Common myeloid progenitor, CD34-positive (primary cell): Measurements from ENCODE around the gene AAR2.

Experiments used
- CTCF ChIA-PET: fragments of 350-600 bp; sonication (Branson Sonifier 250); formaldehyde crosslinking; loops from one replicate; lab custom pipeline; 2021; ENCODE audit warnings: antibody characterized with exemption; lab: Charles Lee
- POLR2A ChIA-PET: fragments of 350-600 bp; sonication (Branson Sonifier 250); formaldehyde crosslinking; loops from one replicate; lab custom pipeline; 2021; ENCODE audit warnings: antibody characterized with exemption; lab: Charles Lee
- DNase-seq, 3 donors: peaks; one replicate each; pipeline versions ENCODE4 v3.0.0 to v3.0.0-alpha.2; 2013
- H3K27ac ChIP-seq, 2 experiments: 1 replicate in 1 of 2; 2 replicates in 1 of 2; pipeline ENCODE4 v1.7.0; 2013; ENCODE audit warnings: inconsistent platforms in 2 of 2, low read length in 2 of 2, mild to moderate bottlenecking in 2 of 2, low read depth in 1 of 2, moderate library complexity in 1 of 2; ENCODE audit not compliant: severe bottlenecking in 2 of 2, insufficient read depth in 1 of 2, poor library complexity in 1 of 2
- H3K27me3 ChIP-seq, 5 experiments: replicated peaks in 2 of 5; 1 replicate in 3 of 5; 2 replicates in 2 of 5; pipeline versions ENCODE4 v1.6.1 to v1.7.0; 2013; ENCODE audit warnings: low read length in 4 of 5, mild to moderate bottlenecking in 2 of 5, moderate library complexity in 2 of 5, inconsistent platforms in 1 of 5; ENCODE audit not compliant: insufficient read depth in 5 of 5, control insufficient read depth in 4 of 5
- H3K36me3 ChIP-seq, 4 experiments: 1 replicate in 2 of 4; 2 replicates in 2 of 4; pipeline versions ENCODE4 v1.6.1 to v1.7.0; 2013; ENCODE audit warnings: low read length in 3 of 4, control low read depth in 1 of 4, mild to moderate bottlenecking in 1 of 4; ENCODE audit not compliant: control insufficient read depth in 4 of 4, insufficient read depth in 4 of 4
- H3K4me1 ChIP-seq, 4 experiments: 1 replicate in 3 of 4; 2 replicates in 1 of 4; pipeline versions ENCODE4 v1.6.1 to v1.7.1; 2013; ENCODE audit warnings: low read length in 3 of 4, mild to moderate bottlenecking in 3 of 4, control low read depth in 1 of 4, inconsistent platforms in 1 of 4, moderate library complexity in 1 of 4; ENCODE audit not compliant: control insufficient read depth in 4 of 4, insufficient read depth in 4 of 4; ENCODE audit errors: control extremely low read depth in 1 of 4
- H3K4me3 ChIP-seq, 7 experiments: 1 replicate in 4 of 7; 2 replicates in 3 of 7; pipeline versions ENCODE4 v1.5.1 to v1.7.0; 2013; ENCODE audit warnings: mild to moderate bottlenecking in 7 of 7, low read length in 6 of 7, moderate library complexity in 6 of 7, inconsistent platforms in 2 of 7, low read depth in 2 of 7, control low read depth in 1 of 7; ENCODE audit not compliant: insufficient read depth in 4 of 7, control insufficient read depth in 1 of 7; ENCODE audit errors: extremely low read depth in 1 of 7
- H3K9me3 ChIP-seq, 5 experiments: 1 replicate in 4 of 5; 2 replicates in 1 of 5; pipeline versions ENCODE4 v1.6.1 to v1.7.1; 2013; ENCODE audit warnings: low read length in 4 of 5, mild to moderate bottlenecking in 2 of 5, inconsistent platforms in 1 of 5, low read depth in 1 of 5, moderate library complexity in 1 of 5; ENCODE audit not compliant: control insufficient read depth in 4 of 5, insufficient read depth in 2 of 5; ENCODE audit errors: control extremely low read depth in 1 of 5
- WGBS: methylation state at CpG from one replicate; pipeline ENCODE4 v1.1.5; 2013; ENCODE audit not compliant: insufficient coverage; 5-methylcytosine and 5-hydroxymethylcytosine counted together

Gene AAR2

GRCh38 chr20:36216314-36217025 lies 19.8 kb upstream of the AAR2 start:
- Histone ChIP-seq H3K36me3 (no peaks in the 10 kb centered on the region), H3K9me3 (no peaks in the 10 kb centered on the region), H3K4me1 (peaks cover 0 to 6% (median 0%) of the 10 kb centered on the region in 4 experiments), H3K27ac (no peak overlapping the region), H3K27me3 (no peaks in the 10 kb centered on the region), H3K4me3 (no peak overlapping the region)
- WGBS, result 95% methylated on average over 5 of the region's 7 CpGs
- ChIA-PET POLR2A (no interaction called here), CTCF (interaction anchor here (0.7 to 2.0 kb wide), 7 partner anchors 9 to 372 kb away, joined by 3 to 11 read pairs (median 4); no protein-coding TSS in a partner anchor)
- DNase-seq, result no peak

DNA sequence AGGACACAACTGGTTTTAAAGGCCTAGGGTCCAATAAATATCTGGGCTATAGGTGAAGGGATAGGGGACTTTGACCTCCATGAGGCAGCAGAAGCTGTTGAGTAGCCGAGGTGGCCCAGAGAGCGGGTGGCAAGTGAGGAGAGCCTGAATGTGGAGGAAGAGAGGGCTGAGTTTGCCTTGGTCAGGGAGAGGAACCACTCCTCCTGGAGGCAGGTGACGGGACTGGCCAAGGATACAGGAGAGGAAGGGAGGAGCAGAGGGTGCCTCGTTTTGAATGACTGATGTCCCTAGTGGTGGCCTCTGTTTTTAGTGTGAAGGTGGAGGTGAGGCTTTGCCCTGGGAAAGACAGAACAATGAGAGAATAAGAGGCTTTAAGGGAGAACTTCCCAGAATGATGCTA lies 19.1 kb upstream of the AAR2 start:
- Histone ChIP-seq H3K4me3 (no peak overlapping the region), H3K36me3 (no peaks in the 10 kb centered on the region), H3K27me3 (no peaks in the 10 kb centered on the region), H3K27ac (no peak overlapping the region), H3K4me1 (peaks cover 0 to 6% (median 0%) of the 10 kb centered on the region in 4 experiments), H3K9me3 (no peaks in the 10 kb centered on the region)
- ChIA-PET POLR2A (no interaction called here), CTCF (interaction anchor here (1.2 kb wide), 1 partner anchor 220 kb away, joined by 3 read pairs; no protein-coding TSS in a partner anchor)
- 85% methylated on average over 4 of the region's 4 CpGs for WGBS
- DNase-seq, result no peak

DNA sequence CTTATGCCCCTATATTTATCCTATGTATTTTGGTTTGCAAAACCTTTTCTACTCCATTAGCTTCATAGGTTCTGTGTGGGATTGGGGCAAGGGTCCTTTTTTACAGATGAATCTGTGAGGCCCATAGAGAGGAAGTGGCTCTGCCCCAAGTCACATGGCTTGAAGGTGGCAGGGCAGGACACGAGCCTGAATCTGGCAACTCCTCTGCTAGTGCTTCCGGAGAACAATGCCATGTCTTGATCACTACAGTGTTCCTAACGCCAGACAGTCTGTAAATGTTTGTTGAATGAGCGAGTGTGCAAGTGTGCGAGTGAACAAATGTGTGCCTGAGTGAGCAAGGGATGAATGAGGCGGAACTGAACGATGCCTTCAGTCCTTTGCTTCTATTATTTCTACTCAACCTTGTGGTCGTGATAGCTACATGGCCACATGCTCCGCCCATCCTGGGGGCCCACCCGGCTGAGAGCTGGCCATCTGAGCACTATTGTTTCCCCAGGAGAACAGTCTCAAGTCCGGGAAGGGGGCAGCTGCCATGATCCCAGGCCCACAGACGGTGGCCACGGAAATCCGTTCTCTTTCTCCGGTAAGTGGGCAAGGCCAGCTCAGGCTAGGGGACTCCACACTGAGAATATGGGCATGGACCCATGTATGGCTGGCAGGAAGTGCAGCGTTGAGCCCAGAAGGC lies 17.8 kb upstream of the AAR2 start:
- H3K27ac ChIP-seq, result no peak overlapping the region
- no peaks in the 10 kb centered on the region for H3K27me3 ChIP-seq
- DNase-seq, result no peak
- 94% methylated on average over 14 of the region's 16 CpGs for WGBS
- no peaks in the 10 kb centered on the region for H3K36me3 ChIP-seq
- CTCF ChIA-PET, result no interaction called here
- H3K4me1 ChIP-seq, result peaks cover 0 to 6% (median 0%) of the 10 kb centered on the region in 4 experiments
- POLR2A ChIA-PET, result no interaction called here
- no peak overlapping the region for H3K4me3 ChIP-seq
- no peaks in the 10 kb centered on the region for H3K9me3 ChIP-seq

GRCh38 chr20:36219671-36220220 lies 16.5 kb upstream of the AAR2 start:
- Histone ChIP-seq H3K27me3 (no peaks in the 10 kb centered on the region), H3K4me3 (no peak overlapping the region), H3K36me3 (no peaks in the 10 kb centered on the region), H3K9me3 (no peaks in the 10 kb centered on the region), H3K4me1 (peaks cover 0 to 6% (median 0%) of the 10 kb centered on the region in 4 experiments), H3K27ac (no peak overlapping the region)
- 97% methylated on average over 14 of the region's 17 CpGs for WGBS
- CTCF ChIA-PET, result interaction anchor here (1.0 kb wide), 1 partner anchor 219 kb away, joined by 3 read pairs; no protein-coding TSS in a partner anchor
- DNase-seq, result no peak
- POLR2A ChIA-PET, result no interaction called here

GRCh38 chr20:36225666-36226065 lies 10.6 kb upstream of the AAR2 start:
- Histone ChIP-seq H3K4me1 (peaks cover 0 to 24% (median 9%) of the 10 kb centered on the region in 4 experiments), H3K27ac (no peak overlapping the region), H3K9me3 (no peaks in the 10 kb centered on the region), H3K27me3 (no peaks in the 10 kb centered on the region), H3K36me3 (no peaks in the 10 kb centered on the region), H3K4me3 (no peak overlapping the region)
- ChIA-PET POLR2A (no interaction called here), CTCF (no interaction called here)
- WGBS, result 92% methylated on average over 7 of the region's 7 CpGs
- no peak for DNase-seq

GRCh38 chr20:36228770-36229169 lies 7.5 kb upstream of the AAR2 start:
- DNase-seq, result peak; percentile 19 to 86 (median 73)
- H3K36me3 ChIP-seq, result no peaks in the 10 kb centered on the region
- H3K9me3 ChIP-seq, result no peaks in the 10 kb centered on the region
- H3K27me3 ChIP-seq, result no peaks in the 10 kb centered on the region
- H3K27ac ChIP-seq, result no peak overlapping the region
- 60% methylated on average over 5 of the region's 6 CpGs for WGBS
- CTCF ChIA-PET, result interaction anchor here (0.8 to 1.5 kb wide), 3 partner anchors 13 to 362 kb away, joined by 3 to 5 read pairs (median 3); no protein-coding TSS in a partner anchor
- POLR2A ChIA-PET, result no interaction called here
- peak overlapping the region in 1 of 7 experiments; percentile 4 for H3K4me3 ChIP-seq
- H3K4me1 ChIP-seq, result peaks cover 0 to 35% (median 15%) of the 10 kb centered on the region in 4 experiments
